Heart right ventricle (tissue), 16 donors: Measurements from ENCODE around the gene CHN2. TPM values are rescaled to one million over a fixed set of nuclear protein-coding genes. Genes with fewer than 3 reads are reported as not detected.
A peak's percentile ranks its signal among the peaks of the same experiment; 100 is the strongest.

Source experiments
- ATAC-seq, 8 donors: fragments of 200-7000 bp; cut with Tn5 transposase; one replicate each; pipeline ENCODE4 v1.9.1; 2020; ENCODE audit warnings: mild to moderate bottlenecking in 8 of 8, moderate library complexity in 8 of 8, moderate number of reproducible peaks in 1 of 8
- DNase-seq, 2 donors: peaks; one replicate each; pipeline ENCODE4 v3.0.0-alpha.2; 2020
- H3K27ac ChIP-seq, 10 donors: fragments of 200-600 bp; sonication (generic) in 2 of 10; one replicate each; pipeline versions ENCODE4 v1.5.0 to v1.8.0; 2020 to 2022; ENCODE audit warnings: mild to moderate bottlenecking in 3 of 10
- H3K27me3 ChIP-seq, 7 donors: fragments of 200-600 bp; one replicate each; pipeline ENCODE4 v1.8.0; 2021 to 2022; ENCODE audit warnings: mild to moderate bottlenecking in 2 of 7
- H3K36me3 ChIP-seq, 9 donors: fragments of 200-600 bp; sonication (generic) in 1 of 9; one replicate each; pipeline versions ENCODE4 v1.5.0 to v1.8.0; 2020 to 2022; ENCODE audit warnings: mild to moderate bottlenecking in 2 of 9
- H3K4me1 ChIP-seq, 9 donors: fragments of 200-600 bp; sonication (generic) in 1 of 9; one replicate each; pipeline versions ENCODE4 v1.5.0 to v1.8.0; 2020 to 2022; ENCODE audit warnings: mild to moderate bottlenecking in 4 of 9
- H3K4me3 ChIP-seq, 10 donors: fragments of 200-600 bp; sonication (generic) in 2 of 10; one replicate each; pipeline versions ENCODE4 v1.5.0 to v1.8.0; 2020 to 2022; ENCODE audit warnings: mild to moderate bottlenecking in 7 of 10, moderate library complexity in 2 of 10
- H3K9me3 ChIP-seq, 11 donors: fragments of 200-600 bp in 10 of 11; sonication (generic) in 2 of 11; one replicate each; pipeline versions ENCODE4 v1.5.0 to v1.8.0; 2013 to 2022; ENCODE audit warnings: mild to moderate bottlenecking in 2 of 11, control low read depth in 1 of 11, moderate library complexity in 1 of 11
- WGBS, 2 donors: extraction: QIAGEN DNeasy Blood & Tissue Kit; methylation state at CpG; one replicate each; pipeline ENCODE4 v1.1.7; 2013; ENCODE audit warnings: inconsistent platforms in 1 of 2; 5-methylcytosine and 5-hydroxymethylcytosine counted together
- intact Hi-C, 10 donors: fragments of 100-400 bp; cut with DNase I; formaldehyde crosslinking; loops; one replicate each; pipeline versions ENCODE4 v1.11.1 to v1.14.2; 2022
- polyA plus RNA-seq, 2 donors: library from polyadenylated mRNA; stranded (reverse); fragments of 200-250 nt; gene quantifications; one replicate each; pipeline ENCODE4 v1.2.3, GENCODE V29; 2013
- total RNA-seq, 10 donors: library from RNA; stranded (reverse); fragmentation: NEBNext Ultra II Directional in 3 of 10; extraction: Animal tissue kit (Norgen Biotek cat#: 25700) in 3 of 10; gene quantifications; one replicate each; pipeline versions ENCODE4 v1.2.1 to v1.2.4, GENCODE V29; 2021 to 2023
- TF ChIP-seq, protein P1 (sequence below), 9 donors: fragments of 200-600 bp; sonication (generic) in 2 of 9; IDR thresholded peaks; one replicate each; pipeline versions ENCODE4 v1.5.0 to v1.8.0; 2021 to 2022; ENCODE audit warnings: antibody characterized with exemption in 9 of 9, mild to moderate bottlenecking in 5 of 9, moderate library complexity in 1 of 9
- donor health status: Arrhythmogenic right ventricular cardiomyopathy.
- donor health status: ischemic (EF 13 %, LVEDD 7.1; RV severe dilation, severe dysfunction).
- donor health status: healthy with polysubstance abuse.
- donor health status: DM: no; HTN: yes; CAD: no.
- donor health status: DM: no; HTN: no; CAD: no.
- donor health status: ischemic (EF 25% LVEDD 6.9; RV normal size, moderate dysfunction).
- donor health status: ischemic (EF 25% LVEDD 5.7; RV mildly dilated, moderate dysfunction).
- donor health status: healthy.
- donor health status: DM: yes; HTN: yes; CAD: no.
- donor health status: Ischemic cardiomyopathy.
- donor health status: ischemic (EF 35%, LVEDD 5.7; RV mildly dilated, moderate dysfunction).
- donor health status: nonischemic (EF 11% LVEDD 7.7; RV severe dilation, severe dysfunction).
- donor health status: DM: yes; HTN: yes; CAD: no.
- donor health status: PGD.
- donor health status: ischemic (EF 29% LVEDD 5.4; RV normal size, mild dysfunction).
- donor health status: nonischemic (EF 23%, LVEDD 6.1; RV moderate dilation, normal function).

Gene CHN2
- total and polyA plus RNA-seq, 12 donors, result 5.9 to 54.9 (median 22.6) TPM

- Histone ChIP-seq H3K4me3 (no peak overlapping the region), H3K36me3 (no peaks in the 10 kb centered on the region), H3K27ac (no peak overlapping the region), H3K27me3 (no peaks in the 10 kb centered on the region), H3K4me1 (peaks cover 0 to 19% (median 11%) of the 10 kb centered on the region in 9 donors), H3K9me3 (no peaks in the 10 kb centered on the region)
- DNase-seq, result no peak
- intact Hi-C loops, result no loop called here
- WGBS, 2 donors, result 89 to 91% methylated on average over 6 of the region's 6 CpGs
- TF ChIP-seq, protein P1, sequence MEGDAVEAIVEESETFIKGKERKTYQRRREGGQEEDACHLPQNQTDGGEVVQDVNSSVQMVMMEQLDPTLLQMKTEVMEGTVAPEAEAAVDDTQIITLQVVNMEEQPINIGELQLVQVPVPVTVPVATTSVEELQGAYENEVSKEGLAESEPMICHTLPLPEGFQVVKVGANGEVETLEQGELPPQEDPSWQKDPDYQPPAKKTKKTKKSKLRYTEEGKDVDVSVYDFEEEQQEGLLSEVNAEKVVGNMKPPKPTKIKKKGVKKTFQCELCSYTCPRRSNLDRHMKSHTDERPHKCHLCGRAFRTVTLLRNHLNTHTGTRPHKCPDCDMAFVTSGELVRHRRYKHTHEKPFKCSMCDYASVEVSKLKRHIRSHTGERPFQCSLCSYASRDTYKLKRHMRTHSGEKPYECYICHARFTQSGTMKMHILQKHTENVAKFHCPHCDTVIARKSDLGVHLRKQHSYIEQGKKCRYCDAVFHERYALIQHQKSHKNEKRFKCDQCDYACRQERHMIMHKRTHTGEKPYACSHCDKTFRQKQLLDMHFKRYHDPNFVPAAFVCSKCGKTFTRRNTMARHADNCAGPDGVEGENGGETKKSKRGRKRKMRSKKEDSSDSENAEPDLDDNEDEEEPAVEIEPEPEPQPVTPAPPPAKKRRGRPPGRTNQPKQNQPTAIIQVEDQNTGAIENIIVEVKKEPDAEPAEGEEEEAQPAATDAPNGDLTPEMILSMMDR (IDR thresholded peaks at IDR 0.05), result no peak
- ATAC-seq, result no peak
Observed at GRCh38 chr7:29299086-29299485, 104.5 kb downstream of the CHN2 start.

GRCh38 chr7:29300026-29300480 lies 105.5 kb downstream of the CHN2 start:
- no peaks in the 10 kb centered on the region for H3K9me3 ChIP-seq
- intact Hi-C loops, result loop anchor here in 1 of 10 donors (5.0 kb wide), 1 partner anchor 37 kb away; no protein-coding TSS in a partner anchor
- ATAC-seq (peak in 1 of 8 donors; percentile 21), DNase-seq (no peak)
- no peak overlapping the region for H3K4me3 ChIP-seq
- no peaks in the 10 kb centered on the region for H3K36me3 ChIP-seq
- H3K27me3 ChIP-seq, result no peaks in the 10 kb centered on the region
- TF ChIP-seq, protein P1 (IDR thresholded peaks at IDR 0.05), result no peak
- H3K27ac ChIP-seq, result no peak overlapping the region
- WGBS, 2 donors, result 29 to 36% methylated on average over 4 of the region's 4 CpGs
- peaks cover 0 to 29% (median 17%) of the 10 kb centered on the region in 9 donors for H3K4me1 ChIP-seq

GRCh38 chr7:29300649-29301048 lies 106.1 kb downstream of the CHN2 start:
- no peak for DNase-seq
- WGBS, 2 donors, result 83 to 88% methylated on average over 1 of the region's 1 CpG
- TF ChIP-seq, protein P1 (IDR thresholded peaks at IDR 0.05), result no peak
- ATAC-seq, result no peak
- no peaks in the 10 kb centered on the region for H3K9me3 ChIP-seq
- no peak overlapping the region for H3K27ac ChIP-seq
- H3K36me3 ChIP-seq, result no peaks in the 10 kb centered on the region
- H3K27me3 ChIP-seq, result no peaks in the 10 kb centered on the region
- peaks cover 0 to 35% (median 17%) of the 10 kb centered on the region in 9 donors for H3K4me1 ChIP-seq
- H3K4me3 ChIP-seq, result no peak overlapping the region
- intact Hi-C loops, result loop anchor here in 1 of 10 donors (5.0 kb wide), 1 partner anchor 37 kb away; no protein-coding TSS in a partner anchor

DNA sequence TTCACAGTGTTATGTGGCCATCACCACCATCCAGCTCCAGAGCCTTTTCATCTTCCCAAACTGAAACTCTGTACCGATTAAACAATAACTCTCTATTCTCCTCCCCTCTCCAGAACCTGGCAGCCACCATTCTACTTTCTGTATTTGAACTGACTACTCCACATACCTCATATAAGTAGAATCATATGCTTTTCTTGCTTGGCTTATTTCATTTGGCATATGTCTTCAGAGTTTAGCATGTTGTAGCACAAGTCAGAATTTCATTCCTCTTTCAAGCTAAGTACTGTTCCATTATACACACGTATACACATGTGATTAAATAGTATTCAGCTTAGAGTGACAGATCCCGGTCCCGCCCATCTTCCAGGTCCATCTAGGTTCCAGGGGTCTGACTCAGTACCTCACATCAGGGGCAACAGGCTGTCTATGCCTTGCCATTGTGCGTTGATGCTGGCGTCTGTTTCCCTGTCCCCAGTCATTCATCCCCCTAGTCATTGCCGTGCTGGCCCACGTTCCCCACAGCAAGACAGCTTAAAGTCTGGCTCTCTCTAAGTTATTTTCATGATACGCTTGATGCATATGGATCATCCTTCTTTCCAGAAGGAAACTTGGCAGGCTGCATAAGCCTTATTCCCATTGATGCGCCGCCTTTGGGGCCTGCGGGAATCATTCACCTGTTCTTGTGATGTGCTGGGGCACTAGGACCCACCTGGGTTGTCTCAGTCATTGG lies 108.3 kb downstream of the CHN2 start:
- DNase-seq (no peak), ATAC-seq (no peak)
- Histone ChIP-seq H3K9me3 (no peaks in the 10 kb centered on the region), H3K27me3 (no peaks in the 10 kb centered on the region), H3K4me1 (peaks cover 0 to 36% (median 17%) of the 10 kb centered on the region in 9 donors), H3K36me3 (no peaks in the 10 kb centered on the region), H3K4me3 (no peak overlapping the region), H3K27ac (no peak overlapping the region)
- TF ChIP-seq, protein P1 (IDR thresholded peaks at IDR 0.05), result no peak
- 97 to 98% methylated on average over 12 of the region's 12 CpGs for WGBS, 2 donors
- intact Hi-C loops, result loop anchor here in 1 of 10 donors (5.0 kb wide), 1 partner anchor 34 kb away; no protein-coding TSS in a partner anchor
